ENCODE data around the gene CACNA1B. TPM values are rescaled to one million over a fixed set of nuclear protein-coding genes. Genes with fewer than 3 reads are reported as not detected.
"Not testable (repeated sequence)": the region's sequence is repeated elsewhere in the genome, so short reads cannot be mapped to it uniquely, and the experiment has no call there.

Gene CACNA1B
- total RNA-seq, 1 experiment from 2014 or later, result not detected

DNA sequence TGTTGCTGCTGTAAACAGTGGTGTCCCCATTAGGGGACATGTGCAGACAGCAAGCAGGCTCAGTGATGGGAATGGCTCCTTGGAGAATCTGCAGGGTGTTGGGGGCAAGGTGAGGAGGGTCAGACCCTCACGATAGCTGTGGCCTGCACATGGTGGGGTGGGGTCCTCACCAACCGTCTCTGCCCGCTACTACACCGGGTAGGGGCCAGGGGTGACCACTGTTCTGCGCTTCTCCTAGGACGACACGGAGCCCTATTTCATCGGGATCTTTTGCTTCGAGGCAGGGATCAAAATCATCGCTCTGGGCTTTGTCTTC lies 4.9 kb downstream of the CACNA1B start:
- Mint-ChIP-seq H3K9me3 (ENCODE audit: low read depth, unreplicated experiment) (no peaks in the 10 kb centered on the region), H3K36me3 (ENCODE audit: insufficient read depth, unreplicated experiment) (no peaks in the 10 kb centered on the region), H3K27ac (ENCODE audit: unreplicated experiment) (no peak overlapping the region), H3K4me3 (ENCODE audit: low read depth, unreplicated experiment) (no peak overlapping the region), H3K27me3 (ENCODE audit: unreplicated experiment) (peaks cover 37% of the 10 kb centered on the region), H3K4me1 (ENCODE audit: low read depth, unreplicated experiment) (no peaks in the 10 kb centered on the region)
- TF ChIP-seq, protein P1, sequence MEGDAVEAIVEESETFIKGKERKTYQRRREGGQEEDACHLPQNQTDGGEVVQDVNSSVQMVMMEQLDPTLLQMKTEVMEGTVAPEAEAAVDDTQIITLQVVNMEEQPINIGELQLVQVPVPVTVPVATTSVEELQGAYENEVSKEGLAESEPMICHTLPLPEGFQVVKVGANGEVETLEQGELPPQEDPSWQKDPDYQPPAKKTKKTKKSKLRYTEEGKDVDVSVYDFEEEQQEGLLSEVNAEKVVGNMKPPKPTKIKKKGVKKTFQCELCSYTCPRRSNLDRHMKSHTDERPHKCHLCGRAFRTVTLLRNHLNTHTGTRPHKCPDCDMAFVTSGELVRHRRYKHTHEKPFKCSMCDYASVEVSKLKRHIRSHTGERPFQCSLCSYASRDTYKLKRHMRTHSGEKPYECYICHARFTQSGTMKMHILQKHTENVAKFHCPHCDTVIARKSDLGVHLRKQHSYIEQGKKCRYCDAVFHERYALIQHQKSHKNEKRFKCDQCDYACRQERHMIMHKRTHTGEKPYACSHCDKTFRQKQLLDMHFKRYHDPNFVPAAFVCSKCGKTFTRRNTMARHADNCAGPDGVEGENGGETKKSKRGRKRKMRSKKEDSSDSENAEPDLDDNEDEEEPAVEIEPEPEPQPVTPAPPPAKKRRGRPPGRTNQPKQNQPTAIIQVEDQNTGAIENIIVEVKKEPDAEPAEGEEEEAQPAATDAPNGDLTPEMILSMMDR (IDR thresholded peaks at IDR 0.05; ENCODE audit: unreplicated experiment), result no peak
- intact Hi-C loops (cut with micrococcal nuclease; ENCODE audit: unreplicated experiment), result no loop called here
- no TSS peak for BruUV-seq (replicated peaks)
- CTCF ChIA-PET, result interaction anchor here (0.6 kb wide), 1 partner anchor 62 kb away, joined by 5 read pairs; no protein-coding TSS in a partner anchor
- no peak for DNase-seq

DNA sequence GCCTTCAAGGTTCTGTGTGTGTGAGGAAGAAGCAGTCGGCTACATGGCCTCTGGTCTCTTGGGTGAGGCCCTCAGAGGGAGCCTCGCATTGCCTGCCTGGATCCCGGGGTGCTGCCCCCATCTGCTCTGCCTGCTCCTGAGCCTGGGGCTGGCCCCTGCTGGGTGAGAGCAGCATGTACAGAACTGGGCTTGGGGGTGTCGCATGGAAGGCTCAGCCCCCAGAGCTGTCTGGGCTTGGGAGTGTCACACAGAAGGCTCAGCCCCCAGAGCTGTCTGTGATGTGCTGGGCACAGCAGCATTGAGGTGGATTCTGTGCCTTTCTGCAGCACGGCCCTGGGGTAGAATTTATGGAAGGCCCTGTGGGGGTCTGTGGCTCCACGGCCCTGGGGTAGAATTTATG lies 6.4 kb downstream of the CACNA1B start:
- CTCF ChIA-PET; H3K4me3 Mint-ChIP-seq (ENCODE audit: low read depth, unreplicated experiment); intact Hi-C loops (cut with micrococcal nuclease; ENCODE audit: unreplicated experiment); DNase-seq; H3K9me3 Mint-ChIP-seq (ENCODE audit: low read depth, unreplicated experiment); H3K36me3 Mint-ChIP-seq (ENCODE audit: insufficient read depth, unreplicated experiment); H3K27ac Mint-ChIP-seq (ENCODE audit: unreplicated experiment); BruUV-seq (replicated peaks); H3K4me1 Mint-ChIP-seq (ENCODE audit: low read depth, unreplicated experiment): not testable (repeated sequence)
- H3K27me3 Mint-ChIP-seq (ENCODE audit: unreplicated experiment), result peaks cover 37% of the 10 kb centered on the region

DNA sequence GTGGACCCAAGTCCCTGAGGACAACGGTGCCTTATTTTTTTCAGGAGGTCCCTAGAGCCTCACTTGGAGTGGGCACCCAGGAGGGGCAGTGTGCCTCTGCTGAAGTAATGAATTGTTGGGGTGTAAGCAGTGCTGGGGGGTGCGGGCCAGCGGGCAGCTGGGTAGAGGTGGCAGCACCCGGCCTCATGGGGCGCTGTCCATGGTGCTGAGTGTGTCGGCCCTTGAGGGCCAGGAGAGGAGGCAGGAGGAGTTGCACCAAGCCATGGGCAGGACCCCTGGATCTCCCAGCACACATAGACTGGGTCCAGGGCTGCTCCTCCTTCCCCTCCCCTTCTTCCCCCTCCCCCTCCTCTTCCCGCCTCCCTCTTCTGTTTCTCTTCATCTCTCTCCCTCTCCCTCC lies 7.0 kb downstream of the CACNA1B start:
- peak; percentile 17 for DNase-seq
- H3K4me1 Mint-ChIP-seq (ENCODE audit: low read depth, unreplicated experiment); intact Hi-C loops (cut with micrococcal nuclease; ENCODE audit: unreplicated experiment); H3K4me3 Mint-ChIP-seq (ENCODE audit: low read depth, unreplicated experiment); CTCF ChIA-PET; H3K27ac Mint-ChIP-seq (ENCODE audit: unreplicated experiment); BruUV-seq (replicated peaks); H3K36me3 Mint-ChIP-seq (ENCODE audit: insufficient read depth, unreplicated experiment); H3K9me3 Mint-ChIP-seq (ENCODE audit: low read depth, unreplicated experiment): not testable (repeated sequence)
- peaks cover 36% of the 10 kb centered on the region for H3K27me3 Mint-ChIP-seq (ENCODE audit: unreplicated experiment)

DNA sequence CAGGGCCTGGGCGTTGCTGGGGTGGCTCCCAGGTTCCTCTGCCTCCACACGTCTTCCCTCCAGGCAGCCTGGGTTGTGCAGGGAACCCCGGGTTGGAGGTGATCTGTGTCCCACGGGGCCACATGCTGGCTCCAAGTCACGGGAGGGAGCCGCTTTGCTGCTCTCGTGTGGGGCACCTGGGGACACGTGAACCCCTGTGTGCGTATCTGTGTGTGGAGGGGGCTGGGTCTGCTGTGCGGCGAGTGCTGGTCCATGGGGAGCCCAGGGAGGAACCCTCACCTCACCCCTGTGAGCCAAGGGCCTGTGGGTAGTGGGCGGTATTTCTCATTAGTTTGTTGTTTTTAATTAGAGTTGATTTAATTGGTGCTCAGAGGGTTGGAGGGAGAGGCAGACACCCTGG lies 7.5 kb downstream of the CACNA1B start:
- H3K27ac Mint-ChIP-seq (ENCODE audit: unreplicated experiment); H3K4me1 Mint-ChIP-seq (ENCODE audit: low read depth, unreplicated experiment); intact Hi-C loops (cut with micrococcal nuclease; ENCODE audit: unreplicated experiment); H3K9me3 Mint-ChIP-seq (ENCODE audit: low read depth, unreplicated experiment); BruUV-seq (replicated peaks); DNase-seq; H3K36me3 Mint-ChIP-seq (ENCODE audit: insufficient read depth, unreplicated experiment); H3K4me3 Mint-ChIP-seq (ENCODE audit: low read depth, unreplicated experiment); CTCF ChIA-PET: not testable (repeated sequence)
- peaks cover 30% of the 10 kb centered on the region for H3K27me3 Mint-ChIP-seq (ENCODE audit: unreplicated experiment)

DNA sequence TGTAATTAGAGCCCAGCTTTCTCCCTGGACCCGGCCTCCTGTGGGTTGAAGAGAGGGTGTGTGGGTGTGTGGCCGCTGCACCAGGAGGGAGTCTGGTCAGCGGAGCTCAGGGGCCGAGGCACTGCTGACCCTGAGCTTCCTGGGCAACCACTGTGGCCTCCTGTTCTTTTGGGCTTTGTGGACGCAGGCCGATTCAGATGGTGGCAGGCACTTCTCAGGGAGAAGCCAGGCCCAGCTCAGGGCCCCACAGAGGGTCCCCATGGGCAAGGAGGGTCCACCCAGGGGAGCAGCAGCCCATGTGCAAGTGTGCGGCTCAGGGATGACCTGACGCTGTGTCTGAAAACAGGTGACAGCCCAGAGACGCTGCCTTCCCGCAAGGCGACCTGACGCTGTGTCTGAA lies 11.0 kb downstream of the CACNA1B start:
- H3K27ac Mint-ChIP-seq (ENCODE audit: unreplicated experiment); intact Hi-C loops (cut with micrococcal nuclease; ENCODE audit: unreplicated experiment); H3K9me3 Mint-ChIP-seq (ENCODE audit: low read depth, unreplicated experiment); BruUV-seq (replicated peaks); H3K36me3 Mint-ChIP-seq (ENCODE audit: insufficient read depth, unreplicated experiment); CTCF ChIA-PET; DNase-seq; H3K4me3 Mint-ChIP-seq (ENCODE audit: low read depth, unreplicated experiment); H3K4me1 Mint-ChIP-seq (ENCODE audit: low read depth, unreplicated experiment): not testable (repeated sequence)
- peaks cover 10% of the 10 kb centered on the region for H3K27me3 Mint-ChIP-seq (ENCODE audit: unreplicated experiment)

DNA sequence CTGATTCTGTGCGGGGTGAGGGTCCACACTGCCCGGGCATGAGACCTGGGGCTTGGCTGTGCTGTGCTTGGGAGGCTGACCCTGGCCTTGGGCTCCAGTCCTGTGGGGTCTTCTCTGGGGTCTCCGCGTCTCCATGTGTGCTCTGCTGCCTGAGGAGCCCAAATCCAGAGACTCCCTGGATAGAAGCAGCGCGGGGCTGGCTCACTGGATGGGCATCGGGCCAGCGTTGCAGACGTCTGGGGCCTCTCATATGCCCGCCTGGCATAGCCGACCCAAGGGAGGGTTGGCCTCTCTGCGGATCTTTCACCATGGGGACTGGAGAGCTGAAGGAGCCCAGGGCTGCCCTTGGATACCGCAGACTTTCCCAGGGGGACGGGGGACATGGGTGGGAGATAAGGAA lies 12.4 kb downstream of the CACNA1B start:
- H3K36me3 Mint-ChIP-seq (ENCODE audit: insufficient read depth, unreplicated experiment); H3K9me3 Mint-ChIP-seq (ENCODE audit: low read depth, unreplicated experiment); BruUV-seq (replicated peaks); CTCF ChIA-PET; H3K4me1 Mint-ChIP-seq (ENCODE audit: low read depth, unreplicated experiment); DNase-seq; intact Hi-C loops (cut with micrococcal nuclease; ENCODE audit: unreplicated experiment); H3K27ac Mint-ChIP-seq (ENCODE audit: unreplicated experiment); H3K4me3 Mint-ChIP-seq (ENCODE audit: low read depth, unreplicated experiment): not testable (repeated sequence)
- H3K27me3 Mint-ChIP-seq (ENCODE audit: unreplicated experiment), result peaks cover 10% of the 10 kb centered on the region

DNA sequence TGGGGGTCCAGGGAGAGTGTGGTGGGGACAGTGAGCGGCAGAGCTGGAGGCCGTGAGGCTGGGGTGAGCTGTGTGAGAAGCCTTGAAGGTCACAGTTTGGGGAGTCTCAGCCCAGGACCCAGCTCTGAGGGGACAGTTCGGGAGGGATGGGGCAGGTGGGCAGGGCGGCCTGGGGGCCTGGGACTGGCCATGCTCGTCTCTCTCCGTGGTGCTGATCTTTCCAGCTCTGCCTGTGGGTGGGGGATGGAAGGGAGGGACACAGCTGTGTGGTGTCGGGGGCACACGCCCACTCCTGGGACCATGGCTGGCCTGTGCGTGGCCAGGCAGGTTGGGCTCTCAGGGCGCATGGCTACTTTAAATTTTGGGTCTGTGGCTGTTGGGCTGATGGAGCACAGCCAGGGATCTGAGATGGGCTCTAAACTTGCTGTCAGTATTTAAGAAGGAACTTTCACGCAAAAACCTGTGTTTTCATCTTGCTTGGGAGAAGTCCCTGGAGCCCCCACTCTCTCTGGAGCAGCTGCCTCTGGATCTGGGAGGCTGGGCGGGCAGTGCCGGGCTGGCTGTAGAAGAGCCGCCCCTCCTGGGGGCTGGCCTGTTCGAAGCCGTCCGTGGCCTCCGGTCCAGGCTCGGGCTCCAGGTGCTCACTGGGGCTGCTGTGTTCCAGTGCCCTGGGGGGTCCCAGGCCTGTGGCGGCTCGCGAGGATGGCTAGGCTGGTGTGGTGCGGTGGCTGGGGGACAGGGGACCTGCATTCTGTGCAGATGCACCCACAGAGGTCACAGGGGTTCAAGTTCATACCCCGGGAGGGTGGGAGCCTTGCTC lies 13.4 kb downstream of the CACNA1B start:
- CTCF ChIA-PET; DNase-seq; H3K4me3 Mint-ChIP-seq (ENCODE audit: low read depth, unreplicated experiment); H3K9me3 Mint-ChIP-seq (ENCODE audit: low read depth, unreplicated experiment); H3K4me1 Mint-ChIP-seq (ENCODE audit: low read depth, unreplicated experiment); H3K27ac Mint-ChIP-seq (ENCODE audit: unreplicated experiment); intact Hi-C loops (cut with micrococcal nuclease; ENCODE audit: unreplicated experiment); H3K36me3 Mint-ChIP-seq (ENCODE audit: insufficient read depth, unreplicated experiment); BruUV-seq (replicated peaks): not testable (repeated sequence)
- H3K27me3 Mint-ChIP-seq (ENCODE audit: unreplicated experiment), result peaks cover 11% of the 10 kb centered on the region
